ENCODE results near the gene POGK. TPM values are rescaled to one million over a fixed set of nuclear protein-coding genes. Genes with fewer than 3 reads are reported as not detected.

The POGK gene
- total and polyA plus RNA-seq, 9 of the 15 experiments (the other 6 are each of a cell fraction or from before 2014, with no cell fraction given) = 6.1 to 44.5 (median 24.3) TPM

GRCh38 chr1:166840309-166841274, 1.3 kb downstream of the POGK start (continued):
- peak; percentile 15; the same call in 1 of the 2 replicates for TF ChIP-seq ARID3A (IDR thresholded peaks at IDR 0.05; ENCODE audit: borderline replicate concordance, low read depth, low read length)
- TF ChIP-seq CBX1 (IDR thresholded peaks at IDR 0.05; ENCODE audit: low read depth) = no peak
- no peak for TF ChIP-seq ZBTB1 (CRISPR knock-in tag; IDR thresholded peaks at IDR 0.05; ENCODE audit: borderline replicate concordance, low read depth)
- no peak for TF ChIP-seq HMGN3 (IDR thresholded peaks at IDR 0.05; ENCODE audit: borderline replicate concordance, extremely low read depth, insufficient read length, low read depth, low read length)
- no peak for TF ChIP-seq ZBTB8A (IDR thresholded peaks at IDR 0.05; ENCODE audit: partially characterized antibody)
- TF ChIP-seq HBP1 (CRISPR knock-in tag; IDR thresholded peaks at IDR 0.05) = no peak
- peak; percentile 78 for TF ChIP-seq RBBP5 (IDR thresholded peaks at IDR 0.05; ENCODE audit: borderline replicate concordance, insufficient read depth, low read length, poor library complexity, severe bottlenecking)
- TF ChIP-seq YY1 (IDR thresholded peaks at IDR 0.05; ENCODE audit: borderline replicate concordance in 1 of 3, control insufficient read depth in 1 of 3, extremely low read depth in 1 of 3, insufficient read depth in 3 of 3, insufficient read length in 1 of 3, insufficient replicate concordance in 2 of 3, low read depth in 1 of 3, low read length in 2 of 3) = no peak
- no peak for TF ChIP-seq MLX (CRISPR knock-in tag; conservative IDR thresholded peaks at IDR 0.05)
- TF ChIP-seq PHF8 (IDR thresholded peaks at IDR 0.05; ENCODE audit: borderline replicate concordance, low read length) = no peak
- no peak for TF ChIP-seq ZNF507 (tag; conservative IDR thresholded peaks at IDR 0.05)
- TF ChIP-seq ZZZ3 (IDR thresholded peaks at IDR 0.05) = no peak
- no peak for TF ChIP-seq SAFB2 (IDR thresholded peaks at IDR 0.05; ENCODE audit: borderline replicate concordance, low read depth, low read length, severe bottlenecking)
- TF ChIP-seq ZBED1 (IDR thresholded peaks at IDR 0.05) = no peak
- TF ChIP-seq FOXJ3 (CRISPR knock-in tag; IDR thresholded peaks at IDR 0.05) = no peak
- no peak for TF ChIP-seq UBTF (IDR thresholded peaks at IDR 0.05; ENCODE audit: borderline replicate concordance in 1 of 2, low read depth in 2 of 2, low read length in 2 of 2)
- no peak for TF ChIP-seq ERF (CRISPR knock-in tag; IDR thresholded peaks at IDR 0.05)
- TF ChIP-seq TRIM24 (IDR thresholded peaks at IDR 0.05) = peak in 1 of 2 experiments; percentile 53; a peak in 2 of 4 replicates
- no peak for TF ChIP-seq ZFPM2 (CRISPR knock-in tag; IDR thresholded peaks at IDR 0.05)
